Activated CD4-positive, alpha-beta T cell treated with anti-CD3 and anti-CD28 coated beads, Interleukin-2, amount 50 U/mL, for 4 hours (primary cell): ENCODE data around the gene MAPKBP1.

Experiments
- DNase-seq, 2 experiments: peaks; one replicate each; pipeline ENCODE4 v3.0.0-alpha.2; 2020

Gene MAPKBP1

DNA sequence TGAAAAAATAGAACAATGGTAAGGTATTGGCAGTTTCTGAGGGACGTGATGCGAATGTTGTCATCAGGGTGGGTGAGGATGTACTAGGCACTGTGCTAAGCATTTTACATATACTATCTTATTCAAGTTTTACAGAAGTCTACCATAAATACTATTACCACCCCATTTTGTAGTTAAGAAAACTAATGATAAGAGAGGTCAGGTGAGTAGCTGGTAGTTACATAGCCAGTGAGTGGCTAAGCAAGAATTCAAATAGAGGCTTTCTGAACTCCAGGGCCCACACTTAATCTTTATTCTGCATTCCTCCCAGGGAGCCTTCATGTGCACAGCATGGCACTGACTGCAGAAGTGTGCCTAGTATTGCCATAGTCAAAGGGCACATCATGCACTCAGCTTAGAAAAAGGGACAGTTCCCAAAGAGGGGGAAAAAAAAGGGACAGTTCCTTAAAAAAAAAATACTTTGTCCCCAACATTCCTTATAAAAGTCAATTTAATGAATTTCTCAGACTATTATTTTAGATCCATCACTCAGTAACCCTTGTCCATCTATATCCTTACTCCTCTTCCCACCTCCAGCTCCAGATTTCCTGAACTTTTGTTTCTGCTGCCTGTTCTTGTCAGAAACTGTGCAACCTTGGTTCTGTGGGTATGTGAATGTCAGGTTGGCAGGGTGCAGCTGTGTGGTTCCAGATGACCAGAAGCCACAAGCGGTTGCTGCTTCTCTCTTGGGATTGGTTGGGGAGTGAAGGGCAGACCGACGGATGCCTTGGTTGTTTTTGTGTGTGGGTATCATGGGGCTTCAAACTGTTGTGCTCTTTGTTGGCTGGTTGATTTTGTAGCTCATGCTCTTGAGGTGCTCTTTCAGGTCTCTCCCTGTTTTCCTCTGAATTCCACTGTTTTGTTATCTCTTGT lies 8.3 kb downstream of the MAPKBP1 start:
- no peak for DNase-seq

DNA sequence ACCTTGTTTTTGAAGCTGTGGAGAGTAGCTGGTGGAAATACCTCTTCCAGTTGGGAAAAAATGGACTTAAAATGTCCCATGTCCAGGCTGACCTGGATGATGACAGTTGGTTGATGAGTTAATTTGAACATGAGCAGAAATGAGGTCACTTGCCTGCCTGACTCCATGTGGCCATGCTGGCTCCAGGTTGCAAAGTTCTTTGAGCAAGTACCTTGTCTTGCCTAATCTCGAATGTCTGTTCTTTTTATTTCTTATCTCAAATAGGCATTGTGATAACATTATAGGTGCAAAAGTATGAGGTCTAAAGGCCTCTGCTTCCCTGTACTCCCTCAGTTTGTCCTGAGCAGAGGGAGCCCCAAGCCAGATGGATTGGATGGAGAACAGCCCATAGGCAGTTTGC lies 9.0 kb downstream of the MAPKBP1 start:
- no peak for DNase-seq

DNA sequence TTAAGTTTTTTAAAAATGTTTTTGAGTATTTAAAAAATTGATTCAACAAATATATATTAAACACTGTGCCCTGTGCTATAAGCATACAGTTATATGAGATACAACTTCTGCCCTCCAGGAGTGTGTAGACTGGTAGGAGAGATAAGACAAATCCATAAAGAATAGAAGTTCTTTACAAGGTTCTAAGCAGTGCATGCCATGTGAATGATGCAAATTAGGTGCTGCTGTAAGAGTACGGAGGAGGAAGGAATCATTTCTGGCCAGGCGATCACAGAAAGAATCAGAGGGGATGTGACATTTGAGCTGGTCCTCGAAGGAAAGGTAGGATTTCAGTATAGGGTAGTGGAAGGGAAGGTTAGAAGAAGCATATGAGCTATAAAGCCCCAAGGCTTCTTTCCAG lies 14.0 kb downstream of the MAPKBP1 start:
- DNase-seq = no peak

DNA sequence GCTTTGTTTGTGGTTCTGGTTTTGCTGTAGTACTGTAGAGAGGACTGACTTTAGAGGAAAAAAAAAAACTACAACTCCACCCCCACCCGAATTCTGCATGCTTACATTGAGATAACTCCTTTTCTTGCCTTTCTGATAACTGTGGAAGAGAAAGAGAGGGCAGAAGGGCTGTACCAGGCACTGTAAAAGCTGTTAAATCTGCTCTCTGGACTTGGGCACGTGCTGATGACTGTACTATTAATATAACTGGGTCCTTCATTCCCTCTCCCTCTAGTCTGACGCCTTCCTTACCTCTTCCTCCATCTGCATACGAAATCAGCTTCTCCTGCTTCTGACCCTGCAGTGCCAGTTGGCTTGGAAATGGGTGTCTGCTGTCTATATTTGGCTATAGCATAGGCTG lies 15.0 kb downstream of the MAPKBP1 start:
- DNase-seq = no peak

DNA sequence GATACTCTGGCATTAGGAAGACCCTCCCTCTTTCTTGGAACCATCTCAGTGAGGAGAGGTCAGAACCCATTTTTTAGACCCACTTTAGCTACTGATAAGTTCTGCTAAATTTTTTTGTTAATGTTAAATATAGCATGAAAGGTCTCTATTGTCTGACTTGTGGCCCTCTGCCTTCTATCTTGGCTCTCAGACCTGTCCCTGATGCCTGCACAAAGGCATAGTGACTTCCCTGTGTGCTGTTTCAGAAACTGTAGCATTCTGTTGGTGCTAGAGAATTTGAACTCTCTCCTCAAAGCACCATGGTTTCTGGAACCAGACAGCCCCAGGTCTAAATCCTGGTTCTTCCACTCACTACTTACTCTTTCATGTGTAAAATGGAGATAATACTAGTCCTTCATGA lies 15.4 kb downstream of the MAPKBP1 start:
- DNase-seq = no peak

DNA sequence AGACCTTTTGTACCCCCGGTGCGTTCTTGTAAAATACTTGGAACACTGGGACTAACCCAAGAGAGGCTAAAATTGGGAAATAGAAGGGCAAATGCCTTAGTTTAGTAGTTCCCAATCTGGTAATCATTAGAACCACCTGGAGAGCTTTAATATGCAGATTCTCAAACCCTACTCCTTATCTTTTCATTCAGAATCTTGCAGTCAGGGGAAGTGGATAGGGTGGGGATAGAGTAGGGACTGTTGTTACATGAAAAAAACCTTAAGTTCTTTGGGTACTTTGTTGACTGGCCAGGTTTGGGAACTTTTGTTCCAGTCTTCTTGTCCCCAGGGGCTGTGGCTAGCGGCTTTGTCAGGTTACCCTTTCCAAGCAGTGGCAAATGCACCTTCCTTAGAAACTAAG lies 15.9 kb downstream of the MAPKBP1 start:
- no peak for DNase-seq

DNA sequence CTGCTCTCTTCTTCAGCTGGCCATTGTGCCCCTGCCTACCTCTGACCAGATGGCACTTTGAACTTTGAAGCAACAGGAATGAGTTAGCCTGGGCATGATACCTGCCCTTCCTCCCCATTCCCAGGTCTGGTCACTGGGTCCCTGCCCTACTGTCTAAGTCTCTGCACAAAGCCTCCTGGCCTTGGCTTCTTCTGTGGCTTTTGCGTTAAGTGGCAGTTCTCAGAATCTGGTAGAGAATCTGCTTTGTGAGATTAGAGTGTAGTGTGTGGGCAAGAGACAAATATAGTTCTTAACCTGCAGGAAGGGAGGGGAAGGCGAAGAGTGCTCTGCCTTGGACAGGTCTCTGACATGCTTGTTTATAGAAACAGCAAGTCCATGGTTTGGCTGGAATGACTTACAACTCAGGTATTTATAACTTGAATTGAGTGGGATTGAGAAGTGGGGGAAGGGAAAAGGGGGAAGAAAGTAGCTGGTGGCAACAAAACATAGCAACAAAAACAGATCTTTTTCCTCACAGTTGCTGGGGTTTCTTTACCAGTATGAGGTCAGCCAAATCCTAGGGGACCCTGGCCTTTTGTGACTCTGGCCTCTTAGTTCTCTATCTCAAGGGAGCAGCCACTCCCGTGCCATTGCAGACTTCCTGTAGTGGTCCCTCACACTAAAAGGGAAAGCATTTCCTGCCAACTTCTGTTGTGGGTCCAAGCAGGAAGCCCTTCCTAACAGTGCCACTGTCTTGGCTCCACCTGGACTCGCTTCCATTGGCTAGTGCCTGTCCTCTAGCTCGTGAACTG lies 16.7 kb downstream of the MAPKBP1 start:
- DNase-seq = no peak

DNA sequence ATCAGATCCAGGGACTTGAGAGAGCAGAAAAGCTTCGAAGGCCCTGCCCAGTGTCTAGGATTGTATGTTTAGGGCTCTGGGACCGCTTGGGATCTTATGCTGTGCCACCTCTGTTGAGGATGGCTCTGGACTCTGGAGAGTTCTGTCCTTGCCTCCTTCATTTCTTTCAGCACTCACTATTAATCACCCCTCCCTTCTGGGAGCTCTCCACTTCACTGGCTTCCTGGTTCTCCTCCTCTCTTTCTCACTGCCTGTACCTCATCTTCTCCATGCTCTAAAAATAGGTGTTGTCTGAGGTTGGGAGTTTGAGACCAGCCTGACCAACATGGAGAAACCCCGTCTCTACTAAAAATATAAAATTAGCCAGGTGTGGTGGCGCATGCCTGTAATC lies 17.3 kb downstream of the MAPKBP1 start:
- no peak for DNase-seq

DNA sequence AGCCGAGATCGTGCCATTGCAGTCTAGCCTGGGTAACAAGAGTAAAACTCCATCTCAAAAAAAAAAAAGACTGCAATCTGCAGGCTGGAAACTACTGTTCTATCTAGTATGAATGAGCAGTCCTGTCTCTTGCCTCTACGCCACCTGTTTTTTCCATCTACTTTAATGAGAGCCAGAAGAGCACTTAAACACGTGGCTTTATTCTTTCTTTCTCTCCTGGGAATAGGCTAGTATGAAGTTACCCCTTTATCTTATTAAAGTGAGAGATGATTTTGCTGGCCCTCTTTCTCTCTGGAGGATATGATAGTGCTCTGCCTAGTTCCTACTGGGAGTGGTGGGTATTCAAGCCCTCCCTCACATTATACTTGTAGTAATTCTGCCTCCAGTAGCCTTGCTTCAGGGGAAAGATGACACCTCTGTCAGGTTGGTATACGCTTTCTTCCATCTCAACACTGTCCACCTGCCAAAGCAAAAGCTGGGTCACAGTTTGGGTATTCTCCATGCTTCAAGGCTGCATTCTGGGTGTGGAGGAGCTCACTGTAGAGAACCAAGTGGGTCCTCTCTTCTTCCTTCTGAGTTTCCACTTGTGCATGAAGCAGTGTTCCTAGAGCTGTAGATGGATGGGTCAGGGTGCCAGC lies 17.8 kb downstream of the MAPKBP1 start:
- DNase-seq = no peak

DNA sequence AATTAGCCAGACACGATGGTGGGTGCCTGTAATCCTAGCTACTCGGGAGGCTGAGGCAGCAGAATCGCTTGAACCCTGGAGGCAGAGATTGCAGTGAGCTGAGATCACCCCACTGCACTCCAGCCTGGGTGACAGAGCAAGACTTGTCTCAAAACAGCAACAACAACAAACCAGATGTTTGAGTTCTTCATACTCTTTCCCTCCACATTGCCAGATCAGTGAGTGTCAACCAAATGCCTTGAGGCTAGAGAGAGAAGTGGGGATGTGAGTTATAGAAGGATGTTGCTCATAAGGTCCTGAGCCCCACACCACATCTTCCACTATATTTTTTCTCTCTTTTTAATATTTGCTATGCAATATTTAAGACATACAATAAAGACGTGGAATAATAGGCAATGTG lies 19.8 kb downstream of the MAPKBP1 start:
- DNase-seq = no peak

DNA sequence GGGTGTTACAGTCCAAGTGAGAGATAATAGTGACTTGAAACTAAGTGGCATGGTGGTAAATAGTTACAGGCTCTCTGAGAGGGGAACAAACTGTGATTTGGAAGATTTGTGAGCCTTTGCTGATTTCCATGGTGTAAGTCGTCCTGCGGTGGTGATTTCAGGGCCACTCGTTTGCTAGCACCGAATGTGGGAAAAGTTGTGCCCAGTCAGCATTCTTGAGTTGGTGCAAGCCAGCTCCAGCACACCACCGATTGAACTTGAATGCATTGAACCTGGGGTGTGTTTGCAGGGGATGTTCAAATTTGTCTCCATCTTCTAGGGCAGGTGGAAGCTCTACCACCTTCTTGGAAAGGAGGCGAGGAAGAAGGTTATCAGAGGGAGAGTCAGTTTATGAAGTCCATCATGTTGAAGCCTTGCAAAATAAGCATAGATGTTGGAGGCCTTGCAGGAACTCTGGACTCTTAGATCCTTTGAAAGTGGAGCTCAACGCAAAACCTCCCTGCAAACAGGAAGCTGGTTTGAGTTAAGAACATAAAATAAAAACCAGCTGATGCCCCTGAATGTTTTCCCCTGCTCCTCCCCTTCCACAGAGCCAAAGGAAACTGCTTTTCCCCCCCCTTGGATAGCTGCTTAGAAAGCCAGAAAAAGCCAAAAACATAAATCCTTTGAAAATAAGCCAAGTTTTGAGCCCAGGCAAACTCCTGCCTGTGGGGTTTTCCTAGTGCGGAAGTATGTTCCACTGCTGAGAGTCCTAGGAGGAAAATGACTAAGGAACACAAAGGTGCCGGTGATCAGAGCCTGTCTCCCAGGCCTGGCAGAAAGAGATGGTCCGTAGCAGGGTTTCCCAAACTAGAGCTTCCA lies 21.9 kb downstream of the MAPKBP1 start:
- no peak for DNase-seq

DNA sequence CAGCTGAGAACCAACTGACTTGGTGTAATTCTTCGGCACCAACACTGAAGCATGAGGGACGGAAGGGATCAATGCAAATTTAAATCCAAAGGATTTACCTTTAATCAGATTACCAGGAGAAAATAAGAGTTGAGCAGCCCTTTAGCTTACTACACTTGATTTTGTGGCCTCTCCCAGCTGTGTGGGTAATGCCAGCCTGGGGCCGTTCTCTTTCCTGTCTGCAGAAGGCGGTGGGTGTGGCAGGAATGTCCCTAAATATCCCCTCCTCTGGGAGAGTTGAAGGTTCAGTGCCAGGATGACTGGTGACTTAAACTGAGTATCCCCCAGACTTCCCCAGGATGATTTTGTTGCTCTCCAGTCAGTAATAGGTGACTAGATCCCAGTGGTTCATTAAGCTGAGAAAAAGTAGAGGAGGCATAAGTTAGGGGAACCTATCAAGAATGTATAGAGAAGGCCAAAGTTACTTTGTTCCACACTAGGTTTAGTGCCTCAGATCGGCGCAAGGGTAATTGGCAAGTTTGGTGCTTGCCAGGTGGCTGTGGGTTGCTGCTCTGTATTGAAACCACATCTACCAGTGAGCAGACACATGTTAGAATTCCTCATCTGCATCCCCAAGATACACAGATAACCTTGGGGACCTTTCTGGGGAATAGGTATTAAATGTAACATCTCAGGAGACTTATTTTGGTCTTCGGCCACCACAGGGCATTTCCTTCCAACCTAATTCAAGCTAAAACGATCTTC lies 23.1 kb downstream of the MAPKBP1 start:
- DNase-seq = no peak

DNA sequence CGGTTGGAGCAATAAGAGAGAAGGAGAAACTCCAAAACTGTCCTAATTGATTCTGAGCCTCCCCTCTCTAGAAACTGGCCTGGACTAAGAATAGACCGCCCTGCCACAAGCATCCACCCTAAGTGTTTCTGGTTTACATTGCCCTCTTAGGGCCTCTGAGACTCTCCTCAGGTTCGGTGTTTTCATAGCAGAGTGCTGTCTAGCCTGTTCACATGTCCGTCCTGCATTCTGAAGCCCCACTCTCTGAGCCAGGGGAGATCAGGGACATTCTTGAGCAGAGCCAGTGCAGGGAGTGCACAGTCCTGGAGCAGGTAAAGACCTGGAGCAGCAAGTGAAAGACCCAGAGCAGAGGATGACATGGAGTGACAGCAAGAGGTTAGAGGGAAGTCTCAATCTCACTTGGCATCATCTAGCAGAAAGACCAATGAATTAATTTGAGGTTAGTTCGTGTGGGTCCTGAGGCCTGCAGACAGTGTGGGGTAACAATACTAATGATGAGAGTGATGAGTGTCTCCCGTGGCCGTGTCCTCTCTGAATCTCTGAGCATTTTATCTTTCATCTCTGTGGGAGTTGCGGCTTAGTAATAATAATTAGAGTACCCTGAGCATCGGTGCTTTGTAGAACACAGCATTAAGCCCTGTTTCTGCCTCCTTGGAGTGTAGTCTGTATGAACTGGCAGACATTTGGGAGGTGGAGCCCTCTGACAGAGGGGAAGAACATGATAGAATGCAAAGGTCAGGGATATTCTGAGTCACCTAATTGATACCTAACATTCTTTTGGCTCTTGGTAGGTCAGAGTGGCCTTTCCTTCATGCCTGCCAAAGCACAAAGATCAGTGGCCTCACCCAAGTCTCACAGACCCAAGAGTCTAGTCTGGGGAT lies 24.6 kb downstream of the MAPKBP1 start:
- DNase-seq = no peak

DNA sequence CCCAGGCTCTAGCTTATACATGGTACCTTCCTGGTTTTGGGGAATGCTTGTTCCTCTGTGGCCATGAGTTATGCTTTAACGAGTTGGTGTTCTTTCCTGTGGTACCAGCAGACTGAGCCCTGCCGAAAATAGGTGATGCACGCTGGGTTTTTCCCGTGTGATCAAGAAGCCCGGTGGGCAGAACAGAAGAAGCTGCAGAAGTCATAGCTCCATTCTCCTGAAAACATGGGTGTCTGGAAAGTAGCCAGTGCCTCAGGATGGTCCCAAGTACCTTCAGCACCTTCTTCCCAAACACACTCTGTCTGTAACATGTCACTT lies 25.2 kb downstream of the MAPKBP1 start:
- DNase-seq = no peak

DNA sequence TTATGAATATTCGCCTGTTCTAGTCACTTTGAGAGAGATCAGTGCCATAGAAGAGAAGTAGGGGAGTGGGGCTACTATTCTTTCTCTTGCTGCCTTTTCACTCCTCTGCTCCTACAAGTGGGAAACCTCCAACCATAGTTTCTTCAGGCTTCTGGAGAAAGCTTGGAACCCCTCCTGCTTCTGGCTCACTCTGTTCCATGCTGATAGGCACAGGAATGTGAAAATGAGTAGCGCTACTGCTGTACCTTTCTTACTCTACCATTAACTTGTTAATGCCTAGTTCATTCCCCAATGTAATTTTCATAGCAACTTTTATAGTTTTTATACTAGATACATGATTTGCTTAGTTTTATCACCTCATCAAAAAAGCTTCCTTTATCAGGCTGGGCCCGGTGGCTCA lies 26.9 kb downstream of the MAPKBP1 start:
- no peak for DNase-seq

DNA sequence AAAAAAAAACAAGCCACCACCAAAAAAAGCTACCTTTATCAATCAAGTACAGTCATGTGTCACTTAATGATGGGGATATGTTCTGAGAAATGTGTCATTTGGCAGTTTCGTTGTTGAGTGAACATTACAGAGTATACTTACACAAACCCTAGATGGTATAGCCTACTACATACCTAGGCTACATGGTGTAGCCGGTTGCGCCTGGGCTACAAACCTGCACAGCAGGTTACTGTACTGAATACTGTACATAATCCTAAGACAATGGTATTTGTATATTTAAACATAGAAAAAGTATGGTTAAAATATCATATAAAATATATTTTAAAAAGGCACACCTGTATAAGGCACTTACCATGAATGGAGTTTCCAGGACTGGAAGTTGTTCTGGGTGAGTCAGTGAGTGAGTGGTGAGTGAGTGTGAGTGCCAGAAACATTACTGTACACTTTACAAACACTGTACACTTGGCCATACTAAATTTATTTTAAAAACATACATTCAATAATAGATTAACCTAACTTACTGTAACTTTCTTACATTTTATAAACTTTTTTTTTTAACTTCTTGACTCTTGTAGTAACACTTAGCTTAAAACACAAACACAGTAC lies 27.7 kb downstream of the MAPKBP1 start:
- DNase-seq = no peak

DNA sequence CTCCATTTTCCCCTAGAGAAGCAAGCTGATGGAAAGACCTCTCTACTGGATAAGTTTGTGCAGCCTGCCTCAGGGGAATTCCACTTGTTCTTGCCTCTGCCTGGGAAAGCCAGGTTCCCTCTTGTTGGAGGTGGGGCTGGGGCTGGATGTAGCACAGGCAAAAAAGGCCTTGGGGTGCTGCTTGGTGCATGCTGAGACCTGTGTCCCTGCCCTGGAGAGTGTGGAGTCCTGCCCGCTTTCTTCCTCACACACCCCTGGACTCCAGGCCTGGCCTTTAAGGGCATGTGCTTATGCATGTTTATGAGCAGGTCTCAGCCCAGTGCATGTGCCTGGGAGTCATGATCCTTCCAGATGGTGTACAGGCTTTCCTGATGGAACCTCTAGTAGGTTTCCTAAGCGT lies 30.1 kb downstream of the MAPKBP1 start:
- DNase-seq = no peak

DNA sequence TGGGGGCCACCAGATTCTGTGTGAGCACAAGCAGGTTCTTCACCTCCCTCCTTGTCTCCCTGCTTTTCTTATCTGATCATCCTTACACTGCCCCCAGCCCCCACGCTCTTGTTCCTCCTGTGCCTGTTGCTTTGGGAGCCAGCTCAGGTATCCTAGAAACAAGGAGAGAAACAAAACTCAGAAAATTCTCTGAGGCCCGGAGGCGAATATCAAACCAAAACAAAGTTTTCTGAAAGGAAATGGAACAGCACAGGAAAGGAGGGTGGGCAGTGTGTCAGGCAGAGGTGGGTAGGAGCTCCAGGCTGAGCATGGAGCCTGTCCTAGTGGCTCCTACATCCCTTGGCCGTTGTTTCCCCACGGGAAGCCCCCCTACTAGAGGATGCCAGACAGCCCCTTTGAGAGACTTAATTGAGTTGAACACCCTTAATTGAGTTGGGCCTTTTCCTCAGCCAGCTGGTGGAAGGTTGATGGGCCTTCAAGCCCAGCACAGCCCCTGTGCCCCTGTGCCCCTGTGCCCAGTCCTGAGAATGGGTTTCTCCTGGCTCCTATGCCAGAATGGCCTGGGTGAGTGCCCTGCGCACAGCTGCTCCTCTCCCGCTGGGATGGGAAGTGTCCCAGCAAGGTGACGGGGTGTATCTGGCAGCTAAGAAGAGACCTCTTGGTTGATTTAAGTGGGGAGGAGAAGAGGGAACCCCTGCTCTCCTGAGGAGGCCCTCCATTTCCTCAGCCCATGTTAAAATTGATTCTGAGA lies 30.8 kb downstream of the MAPKBP1 start:
- DNase-seq = no peak

DNA sequence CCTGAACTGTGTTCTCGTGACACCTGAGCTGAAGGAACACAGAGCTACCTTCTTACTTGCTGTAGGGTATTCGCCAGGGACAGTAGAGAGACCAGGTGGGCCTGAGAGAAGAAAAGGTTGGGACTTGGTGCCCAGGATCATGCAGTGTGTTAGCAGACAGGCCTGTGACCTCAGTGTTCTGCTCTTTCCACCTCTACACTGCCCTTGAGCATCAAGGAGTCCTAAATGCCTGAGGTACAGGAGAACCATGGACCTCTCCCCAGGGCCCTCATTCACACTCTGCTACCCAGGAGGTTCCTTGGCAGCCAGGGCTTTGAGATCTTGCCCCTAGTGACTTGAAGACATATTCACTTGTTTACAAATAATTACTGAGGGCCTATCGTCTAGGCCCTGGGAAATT lies 31.4 kb downstream of the MAPKBP1 start:
- no peak for DNase-seq
